Ovary (tissue), 9 donors: ENCODE data around the gene C2orf92. TPM values are rescaled to one million over a fixed set of nuclear protein-coding genes. Genes with fewer than 3 reads are reported as not detected.

Experiments used
- DNase-seq, 5 donors: peaks; one replicate each; pipeline ENCODE4 v3.0.0-alpha.2; 2019 to 2020
- H3K27ac ChIP-seq, 2 donors: fragments of 200-600 bp; one replicate each; pipeline versions ENCODE4 v1.5.1 to v1.8.0; 2019 to 2022
- H3K27me3 ChIP-seq: fragments of 200-600 bp; one replicate; pipeline ENCODE4 v1.8.0; 2022
- H3K36me3 ChIP-seq: fragments of 200-600 bp; sonication (generic); one replicate; pipeline ENCODE4 v1.5.1; 2019
- H3K4me1 ChIP-seq: one replicate; pipeline ENCODE4 v1.8.1; 2013; ENCODE audit warnings: mild to moderate bottlenecking, moderate library complexity; ENCODE audit not compliant: insufficient read depth
- H3K4me3 ChIP-seq: fragments of 200-600 bp; sonication (generic); one replicate; pipeline ENCODE4 v1.5.1; 2017
- H3K9me3 ChIP-seq, 2 donors: fragments of 200-600 bp in 1 of 2; sonication (generic) in 1 of 2; one replicate each; pipeline versions ENCODE4 v1.5.1 to v1.8.1; 2013 to 2019; ENCODE audit warnings: mild to moderate bottlenecking in 1 of 2, moderate library complexity in 1 of 2
- EP300 ChIP-seq: sonication (generic); formaldehyde crosslinking; IDR thresholded peaks from one replicate; pipeline ENCODE4 v1.6.1; 2017; ENCODE audit warnings: antibody characterized with exemption
- POLR2A ChIP-seq: fragments of 450-650 bp; IDR thresholded peaks from one replicate; pipeline ENCODE4 v1.6.1; 2017; ENCODE audit warnings: antibody characterized with exemption, mild to moderate bottlenecking, moderate library complexity
- WGBS, 3 donors: extraction: QIAGEN DNeasy Blood & Tissue Kit in 1 of 3; methylation state at CpG; one replicate each; pipeline versions ENCODE4 v1.1.5 to v1.1.7; 2013 to 2017; 5-methylcytosine and 5-hydroxymethylcytosine counted together
- intact Hi-C, 4 donors: fragments of 100-400 bp; cut with DNase I; formaldehyde crosslinking; loops; one replicate each; pipeline versions ENCODE4 v1.11.0 to v1.15.1; 2022 to 2023
- polyA plus RNA-seq, 2 donors: library from polyadenylated mRNA; stranded (reverse); fragments of 200-250 nt in 1 of 2; fragments of 350-450 nt in 1 of 2; fragmentation: Illumina TruSeq in 1 of 2; extraction: RNeasy Lipid Tissue Mini Kit (QIAGEN cat#74804) in 1 of 2; gene quantifications; one replicate each; pipeline ENCODE4 v1.2.3, GENCODE V29; 2013 to 2014
- total RNA-seq, 7 donors: library from RNA; depleted of rRNA in 2 of 7; stranded (reverse); fragments of >200 nt in 2 of 7; fragmentation: NEBNext Ultra II Directional in 3 of 7; extraction: Animal tissue kit (Norgen Biotek cat#: 25700) in 3 of 7; gene quantifications; one replicate each; pipeline versions ENCODE4 v1.1.0 to v1.2.4, GENCODE V29; 2016 to 2023
- TF ChIP-seq, protein P1 (sequence below), 3 donors: fragments of 450-650 bp in 2 of 3; fragments of 200-600 bp in 1 of 3; IDR thresholded peaks; one replicate each; pipeline versions ENCODE4 v1.5.1 to v1.8.0; 2016 to 2022; ENCODE audit warnings: antibody characterized with exemption in 3 of 3, mild to moderate bottlenecking in 1 of 3
- donor health status: DM: no; HTN: no; CAD: no; lungs with moderate emphysema.
- donor health status: DM: no; HTN: no; CAD: no.
- donor health status: Bipolar disorder and iron deficiency.
- donor health status: DM: yes; HTN: yes; CAD: no.
- donor health status: DM: no; HTN: no; CAD: no.
- donor health status: DM: yes; HTN: yes; CAD: no.

Gene C2orf92
- total and polyA plus RNA-seq, 9 donors = 2.3 to 17.5 (median 4.0) TPM

DNA sequence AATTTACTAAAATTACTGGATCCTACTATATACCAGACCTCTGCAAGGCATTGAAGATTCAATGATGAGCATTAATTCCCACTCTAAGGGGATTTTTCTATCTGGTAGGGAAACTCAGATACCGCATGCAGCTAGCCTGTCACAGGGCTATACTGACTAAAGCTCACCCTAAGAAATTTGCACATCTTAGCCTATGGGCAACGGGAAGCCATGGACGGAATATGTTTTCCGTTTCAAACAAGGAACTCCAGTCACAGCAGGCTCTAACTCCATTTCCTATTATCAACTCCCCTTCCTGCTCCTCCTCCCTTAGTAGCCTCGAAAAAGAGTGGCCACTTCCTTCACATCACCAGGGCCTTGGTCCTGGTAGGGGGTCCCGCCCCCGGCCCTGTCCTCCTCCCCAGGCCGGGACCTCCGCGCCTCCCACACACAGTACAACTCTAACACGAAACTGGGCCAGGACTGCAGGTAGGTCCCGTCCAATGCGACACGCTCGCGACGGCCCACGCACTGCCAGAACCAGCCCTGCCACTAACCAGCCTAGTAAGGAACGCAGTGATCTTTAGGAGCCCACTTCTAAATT is 24.3 kb upstream of the C2orf92 start:
- H3K4me1 ChIP-seq = peaks cover 5% of the 10 kb centered on the region
- WGBS, 3 donors = 7 to 12% (median 10%) methylated on average over 19 of the region's 19 CpGs
- TF ChIP-seq, protein P1, sequence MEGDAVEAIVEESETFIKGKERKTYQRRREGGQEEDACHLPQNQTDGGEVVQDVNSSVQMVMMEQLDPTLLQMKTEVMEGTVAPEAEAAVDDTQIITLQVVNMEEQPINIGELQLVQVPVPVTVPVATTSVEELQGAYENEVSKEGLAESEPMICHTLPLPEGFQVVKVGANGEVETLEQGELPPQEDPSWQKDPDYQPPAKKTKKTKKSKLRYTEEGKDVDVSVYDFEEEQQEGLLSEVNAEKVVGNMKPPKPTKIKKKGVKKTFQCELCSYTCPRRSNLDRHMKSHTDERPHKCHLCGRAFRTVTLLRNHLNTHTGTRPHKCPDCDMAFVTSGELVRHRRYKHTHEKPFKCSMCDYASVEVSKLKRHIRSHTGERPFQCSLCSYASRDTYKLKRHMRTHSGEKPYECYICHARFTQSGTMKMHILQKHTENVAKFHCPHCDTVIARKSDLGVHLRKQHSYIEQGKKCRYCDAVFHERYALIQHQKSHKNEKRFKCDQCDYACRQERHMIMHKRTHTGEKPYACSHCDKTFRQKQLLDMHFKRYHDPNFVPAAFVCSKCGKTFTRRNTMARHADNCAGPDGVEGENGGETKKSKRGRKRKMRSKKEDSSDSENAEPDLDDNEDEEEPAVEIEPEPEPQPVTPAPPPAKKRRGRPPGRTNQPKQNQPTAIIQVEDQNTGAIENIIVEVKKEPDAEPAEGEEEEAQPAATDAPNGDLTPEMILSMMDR (IDR thresholded peaks at IDR 0.05) = peak in 1 of 3 donors; percentile 12
- TF ChIP-seq EP300 = no peak
- peak overlapping the region; percentile 84 to 89 for H3K27ac ChIP-seq
- no peaks in the 10 kb centered on the region for H3K36me3 ChIP-seq
- intact Hi-C loops = no loop called here
- H3K27me3 ChIP-seq = no peaks in the 10 kb centered on the region
- peak overlapping the region; percentile 76 for H3K4me3 ChIP-seq
- DNase-seq = no peak
- H3K9me3 ChIP-seq = no peaks in the 10 kb centered on the region

DNA sequence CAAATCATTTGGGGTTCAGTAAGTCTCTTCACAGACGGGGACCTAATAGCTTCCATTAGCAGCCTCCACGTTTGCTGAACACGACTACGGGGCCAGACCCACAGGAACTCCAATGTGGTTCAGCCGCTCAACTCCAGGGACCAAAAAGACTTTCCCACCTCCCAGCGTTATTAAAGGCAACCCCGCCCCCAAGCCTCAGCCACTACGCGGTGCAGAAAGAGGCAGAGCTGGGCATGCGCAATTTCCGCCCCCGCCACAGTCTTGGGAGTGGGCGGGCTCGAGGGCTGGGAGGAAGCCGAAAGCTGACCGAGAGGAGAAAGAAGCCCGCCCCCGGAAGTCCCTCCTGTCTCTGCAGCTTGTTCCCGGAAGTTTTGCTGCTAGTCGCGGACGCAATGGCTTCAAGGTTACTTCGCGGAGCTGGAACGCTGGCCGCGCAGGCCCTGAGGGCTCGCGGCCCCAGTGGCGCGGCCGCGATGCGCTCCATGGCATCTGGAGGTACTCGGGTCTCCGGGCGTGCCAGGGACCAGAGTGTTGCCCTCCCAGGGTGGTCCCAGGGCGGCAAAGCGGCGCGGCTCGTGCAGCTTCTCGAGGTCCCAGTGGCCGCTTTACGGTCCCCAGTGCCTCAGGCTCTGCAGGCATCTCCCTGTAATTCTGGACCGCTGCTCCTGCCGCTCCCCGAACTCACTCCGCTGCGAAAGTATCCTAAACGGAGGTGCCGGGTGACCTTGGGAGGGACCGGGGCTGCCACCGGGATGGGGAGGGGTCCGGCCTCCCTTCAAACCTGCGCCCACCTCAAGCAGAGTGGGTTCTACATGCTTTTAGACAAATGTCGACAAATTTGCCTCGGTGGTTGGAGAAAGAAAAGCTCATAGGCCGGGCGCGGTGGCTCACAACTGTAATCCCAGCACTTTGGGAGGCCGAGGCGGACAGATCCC is 23.6 kb upstream of the C2orf92 start, which contains the start of gene COX5B:
Gene COX5B, plus strand, starts transcription at position 368 of the 935 bp plus-strand sequence. Its CDS starts 25 bp downstream, at position 393.
- Histone ChIP-seq H3K4me1 (peaks cover 5% of the 10 kb centered on the region), H3K36me3 (no peaks in the 10 kb centered on the region), H3K27ac (peak within 1 kb of the TSS; percentile 84 to 89), H3K27me3 (no peaks in the 10 kb centered on the region), H3K9me3 (no peaks in the 10 kb centered on the region), H3K4me3 (peak within 1 kb of the TSS; percentile 76)
- 1% methylated on average over 58 to 63 of the region's 63 CpGs for WGBS, 3 donors
- TF ChIP-seq POLR2A (peak; percentile 74), EP300 (no peak)
- TF ChIP-seq, protein P1 (IDR thresholded peaks at IDR 0.05) = no peak
- intact Hi-C loops = loop anchor here in 1 of 4 donors (2.0 kb wide), 1 partner anchor 17 kb away; no protein-coding TSS in a partner anchor
- peak; percentile 98 to 99 (median 99) for DNase-seq

DNA sequence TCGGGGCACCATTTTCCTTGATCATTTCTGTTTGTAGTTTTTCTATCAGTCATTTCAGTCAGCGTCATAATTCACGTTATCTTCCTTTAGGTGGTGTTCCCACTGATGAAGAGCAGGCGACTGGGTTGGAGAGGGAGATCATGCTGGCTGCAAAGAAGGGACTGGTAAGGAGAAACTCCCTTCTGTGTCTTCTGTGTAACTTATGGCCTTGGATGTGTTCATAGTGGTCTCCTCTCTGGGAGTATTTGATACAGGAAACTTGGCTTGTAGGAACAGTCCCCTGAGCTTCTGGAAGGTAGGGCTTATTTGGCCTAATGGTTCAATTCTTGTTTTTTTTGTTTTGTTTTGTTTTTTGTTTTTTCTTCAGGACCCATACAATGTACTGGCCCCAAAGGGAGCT is 22.5 kb upstream of the C2orf92 start:
- Histone ChIP-seq H3K27me3 (no peaks in the 10 kb centered on the region), H3K4me1 (peaks cover 5% of the 10 kb centered on the region), H3K4me3 (peak overlapping the region; percentile 76), H3K9me3 (no peaks in the 10 kb centered on the region), H3K36me3 (no peaks in the 10 kb centered on the region), H3K27ac (peak overlapping the region in 1 of 2 donors; percentile 65)
- intact Hi-C loops = loop anchor here in 1 of 4 donors (2.0 kb wide), 1 partner anchor 16 kb away; no protein-coding TSS in a partner anchor
- no peak for TF ChIP-seq EP300
- TF ChIP-seq, protein P1 (IDR thresholded peaks at IDR 0.05) = no peak
- TF ChIP-seq POLR2A = no peak
- DNase-seq = no peak
- 79 to 86% (median 85%) methylated on average over 4 of the region's 4 CpGs for WGBS, 3 donors

DNA sequence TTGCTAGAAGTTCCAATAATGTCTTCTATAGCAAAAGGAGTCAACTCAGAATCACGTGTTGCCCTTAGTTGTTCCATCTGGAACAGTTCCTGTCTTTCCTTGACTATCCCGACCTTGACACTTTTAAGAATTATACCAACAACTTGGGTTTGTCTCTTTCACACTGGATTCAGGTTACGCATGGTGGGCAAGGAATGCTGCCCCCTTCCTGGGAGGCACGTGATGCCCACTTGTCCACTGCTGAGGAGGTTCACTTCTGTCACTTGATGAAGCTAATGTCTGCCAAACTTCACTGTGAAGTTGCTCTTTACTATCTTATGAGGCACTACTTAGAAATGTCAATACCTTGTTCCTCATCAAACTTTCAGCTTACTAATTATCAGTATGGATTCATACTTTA is 18.4 kb upstream of the C2orf92 start:
- intact Hi-C loops = no loop called here
- TF ChIP-seq EP300 = no peak
- TF ChIP-seq, protein P1 (IDR thresholded peaks at IDR 0.05) = no peak
- no peak for TF ChIP-seq POLR2A
- no peak overlapping the region for H3K4me3 ChIP-seq
- peaks cover 5% of the 10 kb centered on the region for H3K4me1 ChIP-seq
- no peak for DNase-seq
- H3K36me3 ChIP-seq = no peaks in the 10 kb centered on the region
- 22 to 56% (median 39%) methylated on average over 4 of the region's 4 CpGs for WGBS, 3 donors
- H3K27me3 ChIP-seq = no peaks in the 10 kb centered on the region
- H3K27ac ChIP-seq = no peak overlapping the region
- H3K9me3 ChIP-seq = no peaks in the 10 kb centered on the region
